H1 (cell line): ENCODE data around the gene UVRAG. TPM values are rescaled to one million over a fixed set of nuclear protein-coding genes. Genes with fewer than 3 reads are reported as not detected.

ENCODE experiments used
- SUZ12 ChIP-seq: fragments of 200-600 bp; sonication (generic); IDR thresholded peaks from 2 replicates; pipeline ENCODE4 v1.6.1; 2012; ENCODE audit warnings: mild to moderate bottlenecking, inconsistent platforms, low read length, moderate library complexity, mixed read lengths
- TAF7 ChIP-seq: optimal IDR thresholded peaks from 2 replicates; pipeline ENCODE3; 2011; ENCODE audit warnings: low read depth, mild to moderate bottlenecking, inconsistent platforms, low read length, moderate library complexity, borderline replicate concordance
- TBP ChIP-seq: IDR thresholded peaks from 2 replicates; pipeline ENCODE4 v1.6.1; 2011; ENCODE audit warnings: low read depth, low read length, improper control_type of control experiment
- polyA plus RNA-seq, 7 experiments: library from polyadenylated mRNA; depleted of rRNA in 3 of 7; stranded (reverse) in 5 of 7; unstranded in 2 of 7; fragments of >200 nt in 5 of 7; fragments of 200-250 nt in 2 of 7; gene quantifications; 1 replicate in 5 of 7; 2 replicates in 1 of 7; 4 replicates in 1 of 7; pipeline versions ENCODE4 v1.2.1 to v1.2.3, GENCODE V29; 2011 to 2013; ENCODE audit warnings: missing spikeins in 2 of 7, mixed read lengths in 2 of 7
- total RNA-seq: library from RNA; stranded (reverse); fragmentation: NEBNext Ultra II Directional; extraction: Animal tissue kit (Norgen Biotek cat#: 25700); gene quantifications from 2 replicates; pipeline ENCODE4 v1.2.1, GENCODE V29; 2021

The UVRAG gene
- total and polyA plus RNA-seq, 2 of the 8 experiments (the other 6 are each of a cell fraction or from before 2014, with no cell fraction given): 5.5 to 14.7 TPM

DNA sequence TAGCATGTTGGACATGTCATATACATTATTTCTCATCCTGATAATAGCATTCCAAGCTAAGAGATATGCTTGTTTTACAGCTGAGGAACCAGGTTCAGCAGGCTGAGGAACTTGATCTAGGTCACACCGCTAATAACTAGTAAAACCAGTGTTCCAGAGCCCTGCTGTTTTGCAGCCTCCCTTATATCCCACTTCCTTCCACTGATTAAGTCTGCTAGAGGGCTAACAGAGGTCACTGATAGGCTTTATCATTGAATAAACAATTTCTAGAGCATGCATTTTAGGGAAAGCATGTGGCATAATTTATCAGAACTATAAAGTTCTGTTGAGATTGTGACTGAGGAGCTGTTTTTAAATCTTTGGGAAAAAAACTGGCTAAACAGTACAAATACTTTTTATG is 54.0 kb downstream of the UVRAG start (continued):
- TF ChIP-seq TAF7 (no peak), SUZ12 (no peak), TBP (no peak)
